Right renal cortex interstitium (tissue), 3 donors: ENCODE data around the gene BHLHA9. TPM values are rescaled to one million over a fixed set of nuclear protein-coding genes. Genes with fewer than 3 reads are reported as not detected.
"Not testable (repeated sequence)": the region's sequence is repeated elsewhere in the genome, so short reads cannot be mapped to it uniquely, and the experiment has no call there.

ENCODE experiments used
- DNase-seq, 3 donors: peaks; one replicate each; pipeline ENCODE4 v3.0.0-alpha.2; 2013; ENCODE audit warnings: low read depth in 3 of 3, low spot score in 2 of 3
- polyA plus RNA-seq, 3 donors: library from polyadenylated mRNA; unstranded; fragments of 120-200 nt; gene quantifications; one replicate each; pipeline ENCODE4 v1.2.1, GENCODE V29; 2013; ENCODE audit not compliant: insufficient read length in 3 of 3

Gene BHLHA9
- polyA plus RNA-seq, 3 donors: not detected

- DNase-seq: no peak
These were observed 28.4 kb downstream of the BHLHA9 start for GRCh38 chr17:1298606-1299005.

GRCh38 chr17:1299552-1300370 lies 29.5 kb downstream of the BHLHA9 start:
- no peak for DNase-seq

- DNase-seq: no peak
These were observed 30.2 kb downstream of the BHLHA9 start for GRCh38 chr17:1300371-1300905.

GRCh38 chr17:1301546-1301945 lies 31.3 kb downstream of the BHLHA9 start:
- no peak for DNase-seq

GRCh38 chr17:1302761-1303160 lies 32.5 kb downstream of the BHLHA9 start:
- no peak for DNase-seq

- no peak for DNase-seq
These were observed 34.3 kb downstream of the BHLHA9 start for GRCh38 chr17:1304522-1304921.

GRCh38 chr17:1304962-1305563 lies 34.8 kb downstream of the BHLHA9 start:
- no peak for DNase-seq

GRCh38 chr17:1307829-1308228 lies 37.6 kb downstream of the BHLHA9 start:
- DNase-seq: not testable (repeated sequence)

DNA sequence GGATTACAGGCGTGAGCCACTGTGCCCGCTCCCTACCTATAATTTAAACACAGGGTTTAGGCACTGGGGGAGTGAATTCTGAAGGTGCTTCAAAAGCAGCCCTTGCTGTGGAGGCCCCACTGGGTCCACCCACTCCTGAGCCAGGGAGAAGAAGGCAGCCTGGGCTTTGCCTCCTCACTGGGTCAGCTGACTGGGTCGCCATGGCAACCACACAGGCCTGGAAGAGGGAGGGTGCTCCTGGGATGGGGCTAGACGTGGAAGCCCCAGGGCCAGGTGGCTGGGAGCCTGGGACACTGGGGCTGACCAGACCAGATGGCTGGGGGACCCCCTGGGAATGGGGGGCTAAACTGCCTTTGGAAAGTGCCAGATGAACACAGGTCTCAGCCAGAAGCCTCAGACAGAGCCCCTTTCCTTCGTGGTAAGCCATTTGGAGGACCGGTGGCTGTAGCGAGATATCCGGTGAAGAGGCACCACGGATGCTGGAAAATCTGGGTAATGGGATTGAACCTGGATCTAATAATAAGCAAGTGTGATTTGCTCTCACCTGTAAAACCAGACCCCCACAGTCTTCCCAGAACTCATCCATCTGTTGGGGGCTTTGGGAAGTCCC lies 42.1 kb downstream of the BHLHA9 start:
- no peak for DNase-seq

DNA sequence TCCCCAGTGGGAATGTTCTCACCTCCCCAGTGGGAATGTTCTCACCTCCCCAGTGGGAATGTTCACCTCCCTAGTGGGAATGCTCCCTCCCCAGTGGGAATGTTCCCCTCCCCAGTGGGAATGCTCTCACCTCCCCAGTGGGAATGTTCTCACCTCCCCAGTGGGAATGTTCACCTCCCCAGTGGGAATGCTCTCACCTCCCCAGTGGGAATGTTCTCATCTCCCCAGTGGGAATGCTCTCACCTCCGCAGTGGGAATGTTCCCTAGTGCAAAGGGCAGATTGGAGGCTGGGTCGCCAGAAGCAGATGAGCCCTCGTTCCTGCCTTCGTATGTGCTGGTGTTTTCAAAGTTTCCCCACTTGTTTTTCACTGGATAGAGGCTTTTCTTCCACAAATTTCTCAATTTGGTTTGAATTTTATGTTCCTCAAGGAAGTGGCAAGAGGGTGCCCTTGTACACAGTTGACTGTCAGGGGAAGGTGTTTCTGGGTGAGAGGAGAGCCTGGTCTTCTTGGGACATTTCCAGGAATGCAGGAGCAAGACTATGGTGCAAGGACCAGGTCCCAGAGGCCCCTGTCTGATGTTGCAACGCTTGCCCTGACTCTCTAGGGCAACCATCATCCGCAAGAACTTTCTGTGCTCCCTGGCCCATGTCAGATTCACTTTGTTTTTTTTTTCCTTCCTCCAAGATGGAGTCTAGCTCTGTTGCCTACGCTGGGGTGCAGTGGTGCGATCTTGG lies 43.2 kb downstream of the BHLHA9 start:
- no peak for DNase-seq

DNA sequence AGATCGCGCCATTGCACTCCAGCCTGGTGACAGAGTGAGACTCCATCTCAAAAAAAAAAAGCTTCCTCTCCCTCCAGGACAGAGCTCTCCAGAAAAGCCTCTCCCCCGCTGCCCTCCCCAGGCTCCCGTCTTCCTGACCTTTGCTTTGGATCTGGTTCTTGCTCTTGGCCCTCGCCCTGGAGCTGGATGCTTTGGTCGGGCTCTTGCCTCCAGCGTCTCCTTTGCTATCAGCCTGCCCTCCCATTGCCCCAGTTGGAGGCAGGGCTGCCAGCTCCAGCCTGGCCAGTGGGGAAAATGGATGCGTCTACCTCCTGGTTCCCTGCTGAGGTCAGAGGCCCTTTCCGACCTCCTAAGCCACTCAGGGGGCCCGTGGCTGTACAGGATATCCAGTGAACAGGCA lies 45.2 kb downstream of the BHLHA9 start:
- no peak for DNase-seq

GRCh38 chr17:1315891-1316403 lies 45.7 kb downstream of the BHLHA9 start:
- no peak for DNase-seq

Other genes starting within 250 kb of the BHLHA9 start
- gene ABR, start 90.5 kb upstream of the BHLHA9 start, polyA plus RNA-seq: 10 to 100 TPM; 49.5 to 55.2 (median 52.0) TPM
- gene TRARG1, start 9.2 kb downstream of the BHLHA9 start, polyA plus RNA-seq: under 1 TPM; 0.03 to 0.15 (median 0.03) TPM
- 1,000 to 10,000 TPM; 1,197 to 1,229 (median 1,228) TPM for gene YWHAE, start 129.8 kb downstream of the BHLHA9 start, polyA plus RNA-seq
- gene CRK, start 185.8 kb downstream of the BHLHA9 start, polyA plus RNA-seq: 10 to 100 TPM; 65.2 to 69.7 (median 69.4) TPM
- gene MYO1C, start 222.2 kb downstream of the BHLHA9 start, polyA plus RNA-seq: 10 to 100 TPM; 66.4 to 70.2 (median 70.0) TPM
- gene INPP5K, start 246.2 kb downstream of the BHLHA9 start, polyA plus RNA-seq: 10 to 100 TPM; 17.6 to 20.6 (median 19.5) TPM